Endothelial cell of coronary artery (primary cell): Measurements from ENCODE around the gene SYNJ2. TPM values are rescaled to one million over a fixed set of nuclear protein-coding genes. Genes with fewer than 3 reads are reported as not detected.

ENCODE experiments used
- total RNA-seq: library from RNA; depleted of rRNA; stranded (reverse); fragments of >200 nt; gene quantifications from 2 replicates; pipeline ENCODE4 v1.2.3, GENCODE V29; 2014

SYNJ2 gene
- total RNA-seq, result 60.3 and 77.1 TPM in 2 replicates

GRCh38 chr6:157981395-157982101 is at the start of gene SYNJ2:
SYNJ2 (plus strand) TSS chr6:157981863; CDS start chr6:157981962, 99 bp downstream.

Other genes with a start within 250 kb of the SYNJ2 start
- 32.3 and 33.2 TPM in 2 replicates for gene SNX9, start 158.6 kb upstream of the SYNJ2 start, total RNA-seq
- gene SERAC1, start 186.4 kb downstream of the SYNJ2 start, total RNA-seq, result 5.7 and 8.5 TPM in 2 replicates
- 4.4 and 5.3 TPM in 2 replicates for gene GTF2H5, start 186.5 kb downstream of the SYNJ2 start, total RNA-seq